ENCODE measurements around the gene SPARCL1.
A peak's percentile ranks its signal among the peaks of the same experiment; 100 is the strongest.
"Not testable (repeated sequence)": the region's sequence is repeated elsewhere in the genome, so short reads cannot be mapped to it uniquely, and the experiment has no call there.

SPARCL1 gene

GRCh38 chr4:87499403-87500091 lies 29.6 kb downstream of the SPARCL1 start:
- DNase-seq: no peak

- DNase-seq: no peak
Observed at GRCh38 chr4:87498446-87498900, 30.7 kb downstream of the SPARCL1 start.

GRCh38 chr4:87497578-87497977 lies 31.6 kb downstream of the SPARCL1 start:
- no peak for DNase-seq

- no peak for DNase-seq
Observed at GRCh38 chr4:87497159-87497558, 32.0 kb downstream of the SPARCL1 start.

- no peak for DNase-seq
Observed at GRCh38 chr4:87493115-87493514, 36.1 kb downstream of the SPARCL1 start.

GRCh38 chr4:87491851-87492250 lies 37.3 kb downstream of the SPARCL1 start:
- not testable (repeated sequence) for DNase-seq

- no peak for DNase-seq
Observed at GRCh38 chr4:87491436-87491835, 37.7 kb downstream of the SPARCL1 start.

GRCh38 chr4:87490664-87491369 lies 38.4 kb downstream of the SPARCL1 start:
- no peak for DNase-seq

- no peak for DNase-seq
Observed at GRCh38 chr4:87489678-87490077, 39.5 kb downstream of the SPARCL1 start.

- DNase-seq: not testable (repeated sequence)
Observed at GRCh38 chr4:87488666-87489065, 40.5 kb downstream of the SPARCL1 start.

- DNase-seq: not testable (repeated sequence)
Observed at GRCh38 chr4:87483247-87483646, 45.9 kb downstream of the SPARCL1 start.

- no peak for DNase-seq
Observed at GRCh38 chr4:87481377-87481776, 47.8 kb downstream of the SPARCL1 start.

GRCh38 chr4:87478732-87479250 lies 50.4 kb downstream of the SPARCL1 start:
- DNase-seq: no peak

GRCh38 chr4:87476934-87477333 lies 52.2 kb downstream of the SPARCL1 start:
- DNase-seq: no peak

GRCh38 chr4:87469390-87469789 lies 59.8 kb downstream of the SPARCL1 start:
- DNase-seq: no peak

GRCh38 chr4:87465739-87466366 lies 63.3 kb downstream of the SPARCL1 start:
- DNase-seq: peak; percentile 15

GRCh38 chr4:87462102-87462501 lies 67.1 kb downstream of the SPARCL1 start:
- DNase-seq: no peak

- no peak for DNase-seq
Observed at GRCh38 chr4:87461281-87461700, 67.9 kb downstream of the SPARCL1 start.

- no peak for DNase-seq
Observed at GRCh38 chr4:87458913-87459312, 70.3 kb downstream of the SPARCL1 start.

- DNase-seq: no peak
Observed at GRCh38 chr4:87451537-87451936, 77.6 kb downstream of the SPARCL1 start.

- DNase-seq: not testable (repeated sequence)
Observed at GRCh38 chr4:87446375-87446774, 82.8 kb downstream of the SPARCL1 start.

GRCh38 chr4:87445964-87446363 lies 83.2 kb downstream of the SPARCL1 start:
- no peak for DNase-seq

- no peak for DNase-seq
Observed at GRCh38 chr4:87444741-87445140, 84.4 kb downstream of the SPARCL1 start.

GRCh38 chr4:87442889-87443288 lies 86.3 kb downstream of the SPARCL1 start:
- no peak for DNase-seq

Measured in kidney glomerular epithelial cell (primary cell).